Measurements from ENCODE around the gene FAAH2.

The FAAH2 gene

GRCh38 chrX:57286507-57287251 lies at the start of gene FAAH2:
TSS of gene FAAH2 (plus strand) at chrX:57286706. CDS start at chrX:57286826, 120 bp downstream.
- no peak for DNase-seq (ENCODE audit: low read depth, low spot score)
- no peak for TF ChIP-seq CTCF (IDR thresholded peaks at IDR 0.05; ENCODE audit: low read depth, low read length)
- in situ Hi-C loops (cut with HindIII; ENCODE audit: low sequenced_read_pairs) = no loop called here
- H3K4me3 ChIP-seq (ENCODE audit: low read depth, low read length) = no peak within 1 kb of the TSS

GRCh38 chrX:57241967-57242366 lies 44.5 kb upstream of the FAAH2 start:
- DNase-seq (ENCODE audit: low read depth, low spot score) = no peak
- no peak overlapping the region for H3K4me3 ChIP-seq (ENCODE audit: low read depth, low read length)
- TF ChIP-seq CTCF (IDR thresholded peaks at IDR 0.05; ENCODE audit: low read depth, low read length) = no peak
- in situ Hi-C loops (cut with HindIII; ENCODE audit: low sequenced_read_pairs) = no loop called here

GRCh38 chrX:57251965-57252364 lies 34.5 kb upstream of the FAAH2 start:
- no peak for DNase-seq (ENCODE audit: low read depth, low spot score)
- no peak overlapping the region for H3K4me3 ChIP-seq (ENCODE audit: low read depth, low read length)
- no peak for TF ChIP-seq CTCF (IDR thresholded peaks at IDR 0.05; ENCODE audit: low read depth, low read length)
- in situ Hi-C loops (cut with HindIII; ENCODE audit: low sequenced_read_pairs) = no loop called here

GRCh38 chrX:57265126-57265525 lies 21.4 kb upstream of the FAAH2 start:
- no peak for DNase-seq (ENCODE audit: low read depth, low spot score)
- TF ChIP-seq CTCF (IDR thresholded peaks at IDR 0.05; ENCODE audit: low read depth, low read length) = no peak
- in situ Hi-C loops (cut with HindIII; ENCODE audit: low sequenced_read_pairs) = no loop called here
- no peak overlapping the region for H3K4me3 ChIP-seq (ENCODE audit: low read depth, low read length)

- H3K4me3 ChIP-seq (ENCODE audit: low read depth, low read length) = no peak overlapping the region
- DNase-seq (ENCODE audit: low read depth, low spot score) = no peak
- TF ChIP-seq CTCF (IDR thresholded peaks at IDR 0.05; ENCODE audit: low read depth, low read length) = no peak
- in situ Hi-C loops (cut with HindIII; ENCODE audit: low sequenced_read_pairs) = no loop called here
These were observed 20.2 kb upstream of the FAAH2 start for GRCh38 chrX:57266275-57266674.

GRCh38 chrX:57266871-57267270 lies 19.6 kb upstream of the FAAH2 start:
- H3K4me3 ChIP-seq (ENCODE audit: low read depth, low read length) = no peak overlapping the region
- TF ChIP-seq CTCF (IDR thresholded peaks at IDR 0.05; ENCODE audit: low read depth, low read length) = no peak
- in situ Hi-C loops (cut with HindIII; ENCODE audit: low sequenced_read_pairs) = no loop called here
- DNase-seq (ENCODE audit: low read depth, low spot score) = no peak

All from astrocyte of the spinal cord (primary cell).